ENCODE results near the gene FOXK1.
"Not testable (repeated sequence)": the region's sequence is repeated elsewhere in the genome, so short reads cannot be mapped to it uniquely, and the experiment has no call there.

FOXK1 gene

GRCh38 chr7:4681886-4682620 lies at the start of gene FOXK1:
Gene FOXK1 (plus strand): TSS chr7:4682295. CDS start chr7:4682309, 14 bp downstream.
- DNase-seq = peak; percentile 76

DNA sequence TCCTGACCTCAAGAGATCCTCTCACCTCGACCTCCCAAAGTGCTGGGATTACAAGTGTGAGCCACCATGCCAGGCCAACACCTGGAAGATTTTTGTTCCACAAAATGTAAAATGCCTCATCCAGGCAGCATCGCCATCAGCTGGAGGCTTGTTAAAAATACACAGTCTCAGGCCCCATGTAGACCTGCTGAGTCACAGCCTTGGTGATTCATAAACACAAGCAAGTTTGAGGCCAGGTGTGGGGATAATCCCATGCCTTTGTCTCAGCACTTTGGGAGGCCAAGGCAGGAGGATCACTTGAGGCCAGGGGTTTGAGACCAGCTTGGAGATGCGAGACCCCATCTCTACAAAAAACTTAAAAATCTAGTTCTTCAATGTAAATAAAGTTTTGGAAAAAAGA lies 49.1 kb upstream of the FOXK1 start:
- DNase-seq = no peak

DNA sequence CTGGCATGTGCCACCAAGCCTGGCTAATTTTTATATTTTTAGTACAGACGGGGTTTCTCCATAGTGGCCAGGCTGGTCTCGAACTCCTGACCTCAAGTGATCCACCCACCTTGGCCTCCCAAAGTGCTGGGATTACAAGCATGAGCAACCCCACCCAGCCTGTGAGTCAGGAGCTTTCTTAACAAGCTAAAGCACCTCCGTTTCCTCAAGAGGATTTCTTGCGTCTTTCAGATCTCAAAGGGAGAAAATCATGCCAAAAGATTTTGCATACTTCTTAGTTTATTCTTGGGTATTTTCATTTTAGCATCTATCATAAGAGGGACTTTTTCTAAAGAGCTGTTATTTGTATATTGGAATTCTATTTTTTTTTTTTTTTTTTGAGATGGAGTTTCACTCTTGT lies 47.9 kb upstream of the FOXK1 start:
- no peak for DNase-seq

DNA sequence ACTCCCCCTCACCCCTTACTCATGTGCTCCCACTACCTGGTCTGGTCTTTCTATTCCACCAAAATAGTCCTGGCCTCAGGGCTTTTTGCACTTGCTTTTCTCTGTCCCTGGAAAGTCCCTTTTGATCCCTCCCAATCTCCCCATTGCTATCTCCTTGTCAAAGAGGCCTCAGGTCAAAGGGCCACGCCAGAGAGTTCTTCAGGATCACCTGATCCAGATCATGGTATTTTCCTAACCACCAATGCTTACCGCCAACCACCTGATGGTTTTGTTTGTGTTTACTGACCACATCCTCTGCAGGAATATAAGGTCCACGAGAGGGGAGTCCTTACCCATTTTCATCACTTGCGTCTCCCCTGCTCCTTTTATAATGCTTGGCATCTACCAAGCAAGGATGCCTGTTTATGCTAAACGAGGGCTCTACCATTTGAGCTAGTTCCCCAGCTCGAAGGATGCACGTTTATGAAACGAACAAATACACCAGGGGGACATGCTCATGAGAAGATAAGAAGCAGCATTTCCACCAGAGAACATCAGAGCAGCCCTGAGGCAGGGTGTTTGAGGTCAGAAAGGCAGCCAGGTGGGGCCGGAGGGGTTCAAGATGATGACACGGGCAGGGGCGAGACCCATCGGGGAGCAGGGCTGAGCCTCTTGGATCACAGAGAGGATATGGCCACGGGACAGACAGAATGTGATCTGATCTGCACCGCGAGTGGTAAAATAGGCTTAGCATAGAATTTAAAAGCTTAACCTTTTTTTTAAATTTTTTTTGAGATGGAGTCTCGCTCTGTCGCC lies 43.1 kb upstream of the FOXK1 start:
- DNase-seq = peak; percentile 14

DNA sequence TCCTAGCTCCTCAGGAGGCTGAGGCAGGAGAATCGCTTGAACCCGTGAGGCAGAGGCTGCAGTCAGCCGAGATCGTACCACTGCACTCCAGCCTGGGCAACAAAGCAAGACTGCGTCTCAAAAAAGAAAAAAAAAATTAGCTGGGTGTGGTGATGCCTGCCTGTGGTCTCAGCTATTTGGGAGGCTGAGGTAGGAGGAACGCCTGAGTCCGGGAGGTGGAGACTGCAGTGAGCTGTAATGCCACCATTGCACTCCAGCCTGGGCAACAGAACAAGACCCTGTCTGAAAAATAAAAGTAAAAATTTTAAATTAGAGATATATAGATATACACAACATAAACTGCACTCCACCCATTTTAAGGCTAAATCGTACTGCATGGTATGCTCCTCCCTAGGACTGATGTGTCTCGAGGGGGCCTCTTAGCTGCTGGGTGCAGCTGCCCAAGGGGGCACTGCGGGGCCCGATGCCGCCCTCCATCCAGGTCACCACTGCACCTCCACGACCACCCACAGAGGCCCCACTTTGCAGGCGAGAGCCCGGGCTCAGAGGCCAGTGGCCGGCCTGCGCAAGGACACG lies 40.9 kb upstream of the FOXK1 start:
- DNase-seq = no peak

DNA sequence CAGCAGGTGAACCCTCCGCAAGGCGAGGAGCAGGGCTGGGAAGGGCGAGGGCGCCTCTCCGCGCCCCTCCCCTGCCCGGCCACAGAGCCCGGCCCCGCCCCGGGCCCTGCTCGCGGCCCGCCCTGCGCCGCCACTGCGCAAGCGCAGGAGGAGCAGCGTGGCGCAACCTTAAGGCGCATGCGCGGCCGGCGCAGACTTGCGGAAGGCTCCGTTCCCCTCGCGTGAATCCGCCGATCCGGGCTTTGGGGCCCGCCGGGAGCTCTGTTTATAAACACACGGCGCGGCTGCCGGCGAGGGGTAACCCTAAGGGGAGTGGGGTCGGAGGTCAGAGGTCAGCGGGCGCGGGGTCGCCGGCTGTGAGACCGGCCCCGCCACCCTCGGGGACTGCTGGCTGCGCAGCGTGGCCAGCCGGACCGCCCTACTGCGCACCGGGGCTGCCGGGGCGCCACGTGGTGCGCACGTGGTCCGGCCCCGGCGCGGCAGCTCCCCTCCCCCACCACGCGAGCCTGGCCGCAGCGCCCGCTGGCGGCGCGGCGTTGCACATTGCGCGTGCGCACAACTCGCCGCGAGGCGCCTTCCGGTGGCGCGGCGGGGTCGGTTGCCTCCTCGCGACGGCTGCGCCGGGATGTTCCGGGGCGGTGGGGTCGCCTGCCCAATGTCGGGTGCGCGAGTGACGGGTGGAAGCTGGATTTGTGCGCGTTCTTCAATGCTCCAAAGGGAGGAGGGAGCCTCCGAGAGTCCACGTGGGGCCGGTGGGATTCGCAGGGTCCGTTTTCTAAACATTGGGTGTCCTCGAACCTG lies 40.2 kb upstream of the FOXK1 start:
- DNase-seq = peak; percentile 96

- DNase-seq = no peak
Observed at GRCh38 chr7:4642468-4643203, 39.5 kb upstream of the FOXK1 start.

- DNase-seq = not testable (repeated sequence)
Observed at GRCh38 chr7:4643204-4643471, 39.0 kb upstream of the FOXK1 start.

DNA sequence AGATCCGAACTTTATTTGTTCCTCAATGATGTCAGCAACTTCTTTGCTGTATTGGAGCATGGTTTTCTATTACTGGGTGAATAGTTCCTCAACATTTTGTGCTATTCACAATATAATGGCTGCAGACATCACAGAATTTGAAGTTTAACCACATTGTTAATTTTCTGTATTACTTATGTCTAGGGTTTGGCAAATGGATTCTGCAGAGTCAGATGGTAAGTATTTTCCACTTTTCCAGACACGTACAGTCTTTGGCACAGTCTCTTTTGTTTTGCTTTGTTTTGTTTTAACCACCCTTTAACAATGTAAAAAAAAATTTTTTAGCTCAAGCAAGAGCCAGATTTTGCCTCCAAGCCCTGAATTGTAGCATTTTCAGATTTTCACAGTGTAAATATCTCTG lies 36.8 kb upstream of the FOXK1 start:
- no peak for DNase-seq

DNA sequence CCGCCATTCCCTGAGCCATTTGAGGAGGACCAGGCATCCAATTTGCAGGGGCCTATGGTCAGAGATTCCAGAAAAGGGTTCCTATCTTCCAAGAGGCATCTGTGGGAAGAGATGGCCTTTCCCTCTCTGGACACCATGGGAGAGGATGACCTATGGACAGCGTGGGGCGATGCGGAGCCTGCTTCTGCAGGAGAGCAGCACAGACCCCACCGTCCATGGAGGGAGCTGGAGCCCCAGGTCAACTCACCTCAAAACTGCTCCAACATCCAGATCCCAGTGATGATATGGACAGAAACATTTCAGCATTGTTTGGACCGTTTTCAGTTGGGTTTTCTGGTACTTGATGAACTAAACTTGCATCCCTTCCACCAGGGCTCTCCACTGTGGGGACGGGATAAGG lies 34.0 kb upstream of the FOXK1 start:
- no peak for DNase-seq

GRCh38 chr7:4650433-4651047 lies 31.6 kb upstream of the FOXK1 start:
- no peak for DNase-seq

DNA sequence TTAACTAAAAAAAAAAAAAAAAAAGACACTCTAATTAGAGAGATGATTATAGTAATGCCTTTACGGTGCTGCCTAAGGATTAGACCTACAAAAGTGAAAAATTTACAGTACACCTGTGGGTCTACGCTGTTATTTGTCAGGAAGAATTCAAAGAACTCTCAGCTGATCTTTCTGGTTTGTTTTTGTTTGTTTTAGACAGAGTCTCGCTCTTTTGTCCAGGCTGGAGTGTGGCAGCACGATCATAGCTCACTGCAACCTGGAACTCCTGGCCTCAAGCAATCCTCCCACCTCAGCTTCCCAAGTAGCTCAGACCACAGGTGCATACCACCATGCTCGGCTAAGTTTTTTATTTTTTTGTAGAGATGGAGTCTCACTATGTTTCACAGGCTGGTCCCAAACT lies 28.3 kb upstream of the FOXK1 start:
- DNase-seq = no peak

DNA sequence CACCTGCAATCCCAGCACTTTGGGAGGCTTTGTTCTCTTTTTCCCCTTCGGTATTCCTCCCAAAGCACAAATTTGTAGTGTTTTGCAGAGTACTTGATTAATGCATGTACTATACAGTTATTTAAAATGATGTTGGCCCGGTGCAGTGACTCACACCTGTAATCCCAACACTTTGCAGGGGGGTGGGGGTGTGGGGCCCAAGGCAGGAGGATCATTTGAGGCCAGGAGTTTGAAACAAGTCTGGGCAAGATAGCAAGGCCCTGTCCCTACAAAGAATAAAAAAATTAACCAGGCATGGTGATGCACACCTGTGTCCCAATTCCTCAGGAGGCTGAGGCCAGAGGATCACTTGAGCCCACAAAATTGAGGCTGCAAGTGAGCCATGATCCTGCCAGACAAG lies 26.8 kb upstream of the FOXK1 start:
- DNase-seq = no peak

GRCh38 chr7:4655896-4656295 lies 26.2 kb upstream of the FOXK1 start:
- no peak for DNase-seq

DNA sequence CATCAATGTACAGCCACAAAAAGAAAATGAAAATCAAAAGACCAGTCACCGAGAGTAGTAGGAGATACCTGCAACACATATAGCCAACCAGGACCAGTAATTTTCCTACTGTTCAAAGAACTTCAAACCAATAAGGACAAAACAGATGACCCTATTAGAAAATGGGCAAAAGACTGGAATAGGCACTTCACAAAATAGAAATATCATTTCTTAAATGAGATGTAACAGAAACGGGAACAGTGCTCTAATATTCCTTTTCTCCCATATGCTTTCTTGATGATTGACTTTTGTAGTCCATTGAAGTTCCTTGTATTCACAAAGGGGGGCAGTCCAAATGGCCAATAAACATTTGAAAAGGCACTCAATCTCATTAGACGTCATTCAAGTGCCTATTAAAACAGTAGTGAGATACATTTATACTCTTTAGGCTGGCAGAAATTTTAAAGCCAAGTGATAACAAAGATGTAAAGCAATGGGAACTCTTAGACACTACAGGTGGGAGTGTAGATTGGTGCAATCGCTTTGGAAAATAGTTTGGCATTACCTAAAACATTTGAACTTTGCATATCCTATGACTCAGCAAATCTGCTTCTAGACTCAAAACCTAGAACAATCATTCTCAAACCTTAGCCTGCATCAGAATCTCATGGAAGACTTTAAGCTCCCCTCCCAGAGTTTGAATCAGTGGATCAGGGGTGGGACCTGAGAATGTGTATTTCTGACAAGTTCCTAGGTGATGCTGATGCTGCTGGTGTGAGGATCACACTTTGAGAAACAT lies 24.3 kb upstream of the FOXK1 start:
- no peak for DNase-seq

DNA sequence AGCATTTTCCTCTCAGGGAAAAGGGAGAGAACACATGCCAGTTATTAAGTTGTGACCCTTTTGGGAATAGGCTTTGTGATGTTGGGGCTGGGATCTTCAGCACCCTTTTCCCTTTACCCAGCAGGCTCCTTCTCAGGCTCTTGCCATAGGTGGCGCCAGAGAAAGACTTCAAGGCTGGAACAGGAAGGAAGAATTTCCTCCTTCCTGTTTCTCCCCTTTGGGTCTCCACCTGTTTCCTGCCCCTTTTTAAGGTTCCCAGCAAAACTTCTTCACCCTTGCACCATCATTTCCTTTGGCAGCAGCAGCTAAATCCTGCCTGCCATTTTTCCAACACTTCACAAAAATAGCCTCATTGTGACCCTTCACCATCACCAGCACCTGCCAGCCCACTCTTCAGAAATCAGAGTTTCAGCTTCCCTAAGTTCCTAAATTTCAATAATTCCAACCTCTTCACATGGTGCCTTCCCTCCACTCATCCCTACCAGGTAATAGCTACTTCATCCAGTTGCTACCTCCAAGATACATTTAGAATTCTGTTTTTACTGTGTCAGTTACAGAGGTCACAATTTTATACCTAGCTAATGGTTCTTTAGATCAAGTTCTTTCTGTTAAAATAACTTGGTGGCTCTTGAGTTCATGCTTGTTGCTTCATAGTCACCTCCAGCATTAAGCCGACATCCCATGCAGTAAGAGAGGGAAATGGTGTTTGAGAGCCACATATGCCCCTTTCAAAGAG lies 22.4 kb upstream of the FOXK1 start:
- DNase-seq = no peak

GRCh38 chr7:4661871-4662270 lies 20.2 kb upstream of the FOXK1 start:
- DNase-seq = no peak

- DNase-seq = no peak
Observed at GRCh38 chr7:4663239-4664018, 18.7 kb upstream of the FOXK1 start.

DNA sequence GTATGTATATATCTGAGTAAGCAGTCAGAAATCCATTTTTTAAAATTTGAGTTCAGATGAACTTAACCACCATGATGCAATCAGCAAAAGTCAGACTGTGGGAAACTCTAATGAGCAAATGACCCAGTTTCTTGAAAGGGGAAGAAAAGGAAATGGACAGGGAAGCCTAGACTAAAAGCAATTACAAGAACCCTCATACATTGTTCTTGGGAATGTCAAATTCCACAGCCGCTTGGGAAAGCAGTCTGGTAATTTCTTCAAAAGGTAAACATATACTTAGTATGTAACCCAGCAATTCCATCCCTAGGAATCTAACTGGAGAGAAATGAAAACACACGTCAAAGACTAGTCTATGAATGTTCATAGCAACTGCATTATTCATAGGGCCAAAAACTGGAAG lies 16.4 kb upstream of the FOXK1 start:
- no peak for DNase-seq

Measured in CD4-positive, alpha-beta T cell treated with Interleukin-17A for 1 hour (primary cell).